GM19193 (cell line): ENCODE data around the gene MRM2.

Experiments
- POLR2A ChIP-seq: IDR thresholded peaks from 4 replicates; pipeline ENCODE4 v1.6.1; 2011; ENCODE audit not compliant: insufficient read depth, insufficient read length; ENCODE audit errors: extremely low read depth

MRM2 gene

GRCh38 chr7:2255145-2256139, 13.4 kb upstream of the MRM2 start:
- no peak for TF ChIP-seq POLR2A

DNA sequence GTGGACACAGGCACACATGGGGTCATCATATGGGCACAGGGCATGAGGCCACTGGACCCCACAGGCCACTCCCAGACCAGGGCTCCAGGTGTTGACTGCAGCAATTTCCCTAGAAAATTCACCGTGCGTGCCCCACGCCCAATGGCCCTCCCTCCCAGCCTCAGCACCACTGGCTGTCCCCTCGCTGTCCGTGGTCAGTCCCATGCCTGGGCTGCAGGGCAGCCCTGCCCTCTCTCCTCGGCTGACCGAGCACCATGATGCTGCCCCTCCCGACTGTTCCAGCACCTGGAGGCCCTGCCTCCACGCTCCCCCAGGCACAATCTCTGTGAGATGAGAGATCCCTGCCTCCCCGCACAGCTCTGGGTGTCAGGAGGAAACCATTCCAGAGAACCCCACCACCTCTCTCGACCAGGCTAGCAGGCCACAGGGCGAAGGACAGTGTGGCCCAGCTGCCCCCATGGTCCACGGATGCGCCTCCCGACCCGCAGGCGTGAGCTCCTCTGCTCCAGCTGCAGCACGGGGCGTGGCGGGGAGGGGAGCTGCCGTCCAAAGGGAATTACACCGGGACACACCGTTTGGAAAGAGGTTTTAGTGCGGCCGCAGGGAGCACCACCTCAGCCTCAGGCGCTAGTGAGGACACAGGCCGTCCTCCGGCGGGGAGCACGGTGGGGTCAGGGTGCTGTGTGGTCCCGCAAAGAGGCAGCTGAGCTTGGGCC, 12.6 kb upstream of the MRM2 start:
- no peak for TF ChIP-seq POLR2A

- TF ChIP-seq POLR2A: no peak
These were observed 11.7 kb upstream of the MRM2 start for GRCh38 chr7:2253525-2254244.

DNA sequence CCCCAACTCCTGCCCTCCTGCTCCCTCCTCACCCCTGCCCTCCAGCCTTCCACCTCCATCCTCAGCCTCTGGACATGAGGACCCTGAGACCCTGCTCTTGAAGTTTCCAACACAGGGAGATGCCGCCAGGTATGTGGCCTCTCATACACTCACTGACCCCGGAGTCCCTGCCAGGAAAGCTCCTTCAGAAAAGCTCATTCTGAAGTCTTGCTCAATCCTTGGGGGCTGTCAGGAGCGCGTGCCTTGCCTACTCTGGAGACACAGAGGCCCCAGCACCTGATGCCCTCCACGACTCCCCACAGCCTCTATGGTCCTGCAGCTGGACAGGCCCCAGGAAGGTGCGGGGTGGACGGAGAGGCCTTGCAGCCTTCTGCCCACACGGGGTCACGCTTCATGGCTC, 11.0 kb upstream of the MRM2 start:
- TF ChIP-seq POLR2A: no peak

- TF ChIP-seq POLR2A: no peak
These were observed 10.1 kb upstream of the MRM2 start for GRCh38 chr7:2251841-2252771.

GRCh38 chr7:2251381-2251780, 9.4 kb upstream of the MRM2 start:
- no peak for TF ChIP-seq POLR2A

- TF ChIP-seq POLR2A: peak; percentile 14
These were observed 7.8 kb upstream of the MRM2 start for GRCh38 chr7:2249744-2250323.

DNA sequence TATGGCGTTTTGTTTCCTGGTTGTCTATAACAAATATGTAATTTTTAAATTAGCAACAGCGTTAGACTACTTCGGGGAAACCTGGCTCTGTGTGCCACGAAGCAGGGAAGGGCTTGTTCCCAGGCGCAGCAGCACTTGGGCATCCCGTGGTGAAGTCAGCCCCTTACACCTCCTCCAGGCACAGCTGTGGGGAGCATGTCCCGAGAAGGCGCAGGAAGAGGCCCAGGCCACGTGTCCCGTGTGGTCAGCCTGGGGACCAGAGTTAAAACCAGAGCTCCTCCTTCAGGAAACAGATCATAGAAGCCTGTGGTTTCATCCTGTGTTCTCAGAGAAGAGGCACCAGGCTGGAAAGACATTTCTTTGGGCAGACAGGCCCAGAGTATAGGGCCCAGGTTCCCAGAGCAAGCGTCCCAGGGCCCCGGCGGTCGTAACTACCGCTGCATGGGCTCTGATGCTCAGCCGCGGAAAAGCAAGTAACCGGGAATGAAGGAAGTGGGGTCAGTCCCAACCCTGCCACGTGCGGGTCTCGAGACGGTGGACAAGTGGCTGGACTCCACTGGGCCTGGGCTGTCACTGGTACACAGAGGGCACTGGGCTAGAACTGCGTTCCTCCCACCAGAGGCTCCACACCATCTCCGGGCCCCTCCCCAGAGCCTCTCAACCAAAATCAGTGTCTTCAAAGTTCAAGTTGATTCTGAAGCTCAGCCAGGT, 7.1 kb upstream of the MRM2 start:
- peak; percentile 14 for TF ChIP-seq POLR2A

GRCh38 chr7:2247141-2247995, 5.4 kb upstream of the MRM2 start:
- TF ChIP-seq POLR2A: no peak

GRCh38 chr7:2245883-2246675, 4.1 kb upstream of the MRM2 start:
- TF ChIP-seq POLR2A: no peak

- TF ChIP-seq POLR2A: no peak
These were observed 2.5 kb upstream of the MRM2 start for GRCh38 chr7:2244404-2244995.
